HEK293 (cell line): ENCODE measurements around the gene SYNGR4.

Source experiments
- ZNF426 ChIP-seq: fragments of 450-650 bp; formaldehyde crosslinking; IDR thresholded peaks from 2 replicates; pipeline ENCODE4 v1.5.1; 2017; ENCODE audit warnings: missing biosample characterization, missing genetic modification characterization, mild to moderate bottlenecking, inconsistent platforms, moderate library complexity
- ZNF707 ChIP-seq: fragments of 450-650 bp; formaldehyde crosslinking; IDR thresholded peaks from 2 replicates; pipeline ENCODE4 v1.5.1; 2016; ENCODE audit warnings: missing biosample characterization, missing genetic modification characterization
- TF ChIP-seq, protein P1 (sequence below): fragments of 450-650 bp; formaldehyde crosslinking; IDR thresholded peaks from 2 replicates; pipeline ENCODE4 v1.5.1; 2016; ENCODE audit warnings: missing biosample characterization, missing genetic modification characterization
- TF ChIP-seq, protein P2 (sequence below): fragments of 450-650 bp; formaldehyde crosslinking; IDR thresholded peaks from 2 replicates; pipeline ENCODE4 v1.5.1; 2016; ENCODE audit warnings: missing biosample characterization, missing genetic modification characterization, borderline replicate concordance
- TF ChIP-seq, protein P3 (sequence below): IDR thresholded peaks from 2 replicates; pipeline ENCODE4 v1.6.1; 2011; ENCODE audit warnings: mild to moderate bottlenecking, low read depth, low read length, borderline replicate concordance

DNA sequence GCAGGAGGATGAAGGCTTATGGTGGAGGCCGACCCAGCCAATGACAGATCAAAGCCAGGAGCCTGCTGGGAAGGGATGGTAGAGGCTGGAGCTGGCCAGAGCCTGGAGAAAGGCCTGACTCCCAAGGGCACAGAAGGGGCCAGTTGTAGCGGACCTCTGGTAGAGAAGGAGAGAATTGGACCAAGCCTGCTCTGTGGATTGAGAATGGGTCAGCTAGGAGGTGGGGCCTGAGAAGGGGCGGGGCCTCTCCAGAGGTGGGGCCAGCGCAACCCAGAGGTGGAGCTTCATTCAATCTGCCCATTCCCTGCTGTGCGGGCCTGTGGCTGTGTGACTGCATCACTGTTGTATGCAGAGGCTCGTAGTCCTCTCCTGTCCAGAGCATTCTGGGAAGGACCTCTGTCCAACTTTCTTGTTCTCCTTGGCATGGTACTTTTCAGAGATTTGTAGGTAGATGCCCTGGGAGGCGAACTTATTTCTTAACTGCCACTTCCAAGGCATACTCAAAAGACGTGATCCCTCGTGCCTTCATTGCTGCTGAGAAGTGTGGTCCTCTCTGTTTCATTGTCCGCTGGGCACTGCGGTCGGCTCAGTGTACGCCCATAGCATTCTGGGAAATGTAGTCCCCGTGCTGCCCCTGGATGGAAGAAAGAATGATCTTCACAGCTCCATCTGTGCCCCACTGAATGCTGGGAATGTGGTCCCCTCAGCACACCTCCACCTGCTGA, 36.0 kb downstream of the SYNGR4 start:
- no peak for TF ChIP-seq ZNF426
- TF ChIP-seq ZNF707: no peak
- TF ChIP-seq, protein P1, sequence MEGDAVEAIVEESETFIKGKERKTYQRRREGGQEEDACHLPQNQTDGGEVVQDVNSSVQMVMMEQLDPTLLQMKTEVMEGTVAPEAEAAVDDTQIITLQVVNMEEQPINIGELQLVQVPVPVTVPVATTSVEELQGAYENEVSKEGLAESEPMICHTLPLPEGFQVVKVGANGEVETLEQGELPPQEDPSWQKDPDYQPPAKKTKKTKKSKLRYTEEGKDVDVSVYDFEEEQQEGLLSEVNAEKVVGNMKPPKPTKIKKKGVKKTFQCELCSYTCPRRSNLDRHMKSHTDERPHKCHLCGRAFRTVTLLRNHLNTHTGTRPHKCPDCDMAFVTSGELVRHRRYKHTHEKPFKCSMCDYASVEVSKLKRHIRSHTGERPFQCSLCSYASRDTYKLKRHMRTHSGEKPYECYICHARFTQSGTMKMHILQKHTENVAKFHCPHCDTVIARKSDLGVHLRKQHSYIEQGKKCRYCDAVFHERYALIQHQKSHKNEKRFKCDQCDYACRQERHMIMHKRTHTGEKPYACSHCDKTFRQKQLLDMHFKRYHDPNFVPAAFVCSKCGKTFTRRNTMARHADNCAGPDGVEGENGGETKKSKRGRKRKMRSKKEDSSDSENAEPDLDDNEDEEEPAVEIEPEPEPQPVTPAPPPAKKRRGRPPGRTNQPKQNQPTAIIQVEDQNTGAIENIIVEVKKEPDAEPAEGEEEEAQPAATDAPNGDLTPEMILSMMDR: no peak
- TF ChIP-seq, protein P2, sequence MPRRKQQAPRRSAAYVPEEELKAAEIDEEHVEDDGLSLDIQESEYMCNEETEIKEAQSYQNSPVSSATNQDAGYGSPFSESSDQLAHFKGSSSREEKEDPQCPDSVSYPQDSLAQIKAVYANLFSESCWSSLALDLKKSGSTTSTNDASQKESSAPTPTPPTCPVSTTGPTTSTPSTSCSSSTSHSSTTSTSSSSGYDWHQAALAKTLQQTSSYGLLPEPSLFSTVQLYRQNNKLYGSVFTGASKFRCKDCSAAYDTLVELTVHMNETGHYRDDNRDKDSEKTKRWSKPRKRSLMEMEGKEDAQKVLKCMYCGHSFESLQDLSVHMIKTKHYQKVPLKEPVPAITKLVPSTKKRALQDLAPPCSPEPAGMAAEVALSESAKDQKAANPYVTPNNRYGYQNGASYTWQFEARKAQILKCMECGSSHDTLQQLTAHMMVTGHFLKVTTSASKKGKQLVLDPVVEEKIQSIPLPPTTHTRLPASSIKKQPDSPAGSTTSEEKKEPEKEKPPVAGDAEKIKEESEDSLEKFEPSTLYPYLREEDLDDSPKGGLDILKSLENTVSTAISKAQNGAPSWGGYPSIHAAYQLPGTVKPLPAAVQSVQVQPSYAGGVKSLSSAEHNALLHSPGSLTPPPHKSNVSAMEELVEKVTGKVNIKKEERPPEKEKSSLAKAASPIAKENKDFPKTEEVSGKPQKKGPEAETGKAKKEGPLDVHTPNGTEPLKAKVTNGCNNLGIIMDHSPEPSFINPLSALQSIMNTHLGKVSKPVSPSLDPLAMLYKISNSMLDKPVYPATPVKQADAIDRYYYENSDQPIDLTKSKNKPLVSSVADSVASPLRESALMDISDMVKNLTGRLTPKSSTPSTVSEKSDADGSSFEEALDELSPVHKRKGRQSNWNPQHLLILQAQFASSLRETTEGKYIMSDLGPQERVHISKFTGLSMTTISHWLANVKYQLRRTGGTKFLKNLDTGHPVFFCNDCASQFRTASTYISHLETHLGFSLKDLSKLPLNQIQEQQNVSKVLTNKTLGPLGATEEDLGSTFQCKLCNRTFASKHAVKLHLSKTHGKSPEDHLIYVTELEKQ (tag by site-specific recombination): no peak
- TF ChIP-seq, protein P3, sequence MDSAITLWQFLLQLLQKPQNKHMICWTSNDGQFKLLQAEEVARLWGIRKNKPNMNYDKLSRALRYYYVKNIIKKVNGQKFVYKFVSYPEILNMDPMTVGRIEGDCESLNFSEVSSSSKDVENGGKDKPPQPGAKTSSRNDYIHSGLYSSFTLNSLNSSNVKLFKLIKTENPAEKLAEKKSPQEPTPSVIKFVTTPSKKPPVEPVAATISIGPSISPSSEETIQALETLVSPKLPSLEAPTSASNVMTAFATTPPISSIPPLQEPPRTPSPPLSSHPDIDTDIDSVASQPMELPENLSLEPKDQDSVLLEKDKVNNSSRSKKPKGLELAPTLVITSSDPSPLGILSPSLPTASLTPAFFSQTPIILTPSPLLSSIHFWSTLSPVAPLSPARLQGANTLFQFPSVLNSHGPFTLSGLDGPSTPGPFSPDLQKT: no peak
